ENCODE measurements around the gene MCF2L2. TPM values are rescaled to one million over a fixed set of nuclear protein-coding genes. Genes with fewer than 3 reads are reported as not detected.
"Not testable (repeated sequence)": the region's sequence is repeated elsewhere in the genome, so short reads cannot be mapped to it uniquely, and the experiment has no call there.

The MCF2L2 gene
- total RNA-seq, 1 experiment from 2014 or later, result 3.4 TPM

DNA sequence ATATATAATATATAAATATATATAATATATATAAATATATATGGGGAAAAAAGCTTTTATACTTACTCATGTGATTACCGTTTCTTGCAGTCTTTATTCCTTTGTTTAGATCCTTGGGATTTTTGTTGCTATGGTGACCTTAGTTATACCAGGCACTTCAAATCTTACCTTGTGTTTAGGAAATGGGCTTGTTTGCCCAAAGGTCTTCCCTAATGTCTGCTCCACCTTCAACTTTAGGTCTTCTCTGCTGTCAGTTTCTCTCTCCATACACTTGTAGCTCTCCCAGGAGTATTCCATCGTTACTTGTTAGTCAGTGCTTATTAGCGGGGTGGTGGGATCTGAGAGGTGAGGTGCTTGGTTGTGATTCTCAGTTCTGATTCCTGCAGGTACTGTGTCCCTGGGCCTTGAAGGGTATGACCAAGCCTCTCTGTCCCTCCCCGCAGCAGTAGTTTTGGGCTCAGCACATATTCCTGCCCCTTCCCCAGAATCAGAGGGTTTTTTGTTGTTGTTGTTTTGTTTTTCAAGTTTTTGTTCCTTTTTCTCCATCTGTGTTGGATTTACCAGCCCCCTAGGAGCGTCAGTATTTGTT is 256.3 kb downstream of the MCF2L2 start:
- Mint-ChIP-seq H3K4me1 (ENCODE audit: insufficient read depth, unreplicated experiment) (no peaks in the 10 kb centered on the region), H3K9me3 (ENCODE audit: unreplicated experiment) (no peaks in the 10 kb centered on the region), H3K4me3 (ENCODE audit: unreplicated experiment) (no peak overlapping the region), H3K36me3 (ENCODE audit: insufficient read depth, unreplicated experiment) (no peaks in the 10 kb centered on the region), H3K27ac (ENCODE audit: low read depth, unreplicated experiment) (no peak overlapping the region), H3K27me3 (ENCODE audit: insufficient read depth, unreplicated experiment) (peaks cover 23% of the 10 kb centered on the region)
- no peak for DNase-seq (ENCODE audit: unreplicated experiment)
- CTCF ChIA-PET, result interaction anchor here (1.2 kb wide), 1 partner anchor 12 kb away, joined by 3 read pairs; no protein-coding TSS in a partner anchor
- TF ChIP-seq, protein P1, sequence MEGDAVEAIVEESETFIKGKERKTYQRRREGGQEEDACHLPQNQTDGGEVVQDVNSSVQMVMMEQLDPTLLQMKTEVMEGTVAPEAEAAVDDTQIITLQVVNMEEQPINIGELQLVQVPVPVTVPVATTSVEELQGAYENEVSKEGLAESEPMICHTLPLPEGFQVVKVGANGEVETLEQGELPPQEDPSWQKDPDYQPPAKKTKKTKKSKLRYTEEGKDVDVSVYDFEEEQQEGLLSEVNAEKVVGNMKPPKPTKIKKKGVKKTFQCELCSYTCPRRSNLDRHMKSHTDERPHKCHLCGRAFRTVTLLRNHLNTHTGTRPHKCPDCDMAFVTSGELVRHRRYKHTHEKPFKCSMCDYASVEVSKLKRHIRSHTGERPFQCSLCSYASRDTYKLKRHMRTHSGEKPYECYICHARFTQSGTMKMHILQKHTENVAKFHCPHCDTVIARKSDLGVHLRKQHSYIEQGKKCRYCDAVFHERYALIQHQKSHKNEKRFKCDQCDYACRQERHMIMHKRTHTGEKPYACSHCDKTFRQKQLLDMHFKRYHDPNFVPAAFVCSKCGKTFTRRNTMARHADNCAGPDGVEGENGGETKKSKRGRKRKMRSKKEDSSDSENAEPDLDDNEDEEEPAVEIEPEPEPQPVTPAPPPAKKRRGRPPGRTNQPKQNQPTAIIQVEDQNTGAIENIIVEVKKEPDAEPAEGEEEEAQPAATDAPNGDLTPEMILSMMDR (IDR thresholded peaks at IDR 0.05; ENCODE audit: unreplicated experiment), result no peak
- intact Hi-C loops (cut with micrococcal nuclease), result no loop called here
- POLR2A ChIA-PET, result interaction anchor here (0.9 kb wide), 1 partner anchor 10 kb away, joined by 5 read pairs; the partner anchor contains the start of gene LAMP3
- BruUV-seq (replicated peaks), result no TSS peak

DNA sequence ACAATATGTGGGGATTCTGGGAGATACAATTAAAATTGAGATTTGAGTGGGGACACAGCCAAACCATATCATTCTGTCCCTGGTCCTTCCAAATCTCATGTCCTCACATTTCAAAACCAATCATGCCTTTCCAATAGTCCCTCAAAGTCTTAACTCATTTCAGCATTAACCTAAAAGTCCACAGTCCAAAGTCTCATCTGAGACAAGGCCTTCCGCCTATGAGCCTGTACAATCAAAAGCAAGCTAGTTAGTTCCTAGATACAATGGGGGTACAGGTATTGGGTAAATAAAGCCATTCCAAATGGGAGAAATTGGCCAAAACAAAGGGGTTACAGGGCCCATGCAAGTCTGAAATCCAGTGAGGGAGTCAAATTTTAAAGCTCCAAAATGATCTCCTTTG is 260.4 kb downstream of the MCF2L2 start:
- H3K27me3 Mint-ChIP-seq (ENCODE audit: insufficient read depth, unreplicated experiment); H3K9me3 Mint-ChIP-seq (ENCODE audit: unreplicated experiment); BruUV-seq (replicated peaks); H3K4me1 Mint-ChIP-seq (ENCODE audit: insufficient read depth, unreplicated experiment); DNase-seq (ENCODE audit: unreplicated experiment); intact Hi-C loops (cut with micrococcal nuclease); H3K4me3 Mint-ChIP-seq (ENCODE audit: unreplicated experiment); H3K27ac Mint-ChIP-seq (ENCODE audit: low read depth, unreplicated experiment); H3K36me3 Mint-ChIP-seq (ENCODE audit: insufficient read depth, unreplicated experiment): not testable (repeated sequence)
- POLR2A ChIA-PET, result interaction anchor here (0.6 kb wide), 1 partner anchor 542 kb away, joined by 3 read pairs; no protein-coding TSS in a partner anchor
- CTCF ChIA-PET, result interaction anchor here (0.6 kb wide), 1 partner anchor 33 kb away, joined by 3 read pairs; no protein-coding TSS in a partner anchor

DNA sequence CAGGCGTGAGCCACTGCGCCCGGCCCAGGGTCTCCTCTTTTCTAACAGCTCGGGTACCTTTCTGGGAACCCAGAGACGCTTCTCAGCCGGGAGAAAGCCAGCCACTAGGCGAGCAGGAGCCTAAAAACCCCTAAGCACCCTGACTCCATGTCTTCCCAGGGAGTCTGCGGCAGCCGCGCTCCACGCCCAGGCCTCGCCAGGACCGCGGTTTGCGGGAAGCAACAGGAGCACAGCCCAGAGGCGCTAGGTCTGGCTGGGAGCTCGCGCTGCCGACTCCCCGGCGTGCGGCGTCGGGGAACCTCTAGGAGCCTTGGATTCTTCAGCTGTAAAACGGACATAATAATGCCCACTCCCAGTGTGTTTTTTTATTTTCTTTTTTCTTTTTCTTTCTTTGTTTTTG is 264.9 kb downstream of the MCF2L2 start:
- intact Hi-C loops (cut with micrococcal nuclease), result no loop called here

DNA sequence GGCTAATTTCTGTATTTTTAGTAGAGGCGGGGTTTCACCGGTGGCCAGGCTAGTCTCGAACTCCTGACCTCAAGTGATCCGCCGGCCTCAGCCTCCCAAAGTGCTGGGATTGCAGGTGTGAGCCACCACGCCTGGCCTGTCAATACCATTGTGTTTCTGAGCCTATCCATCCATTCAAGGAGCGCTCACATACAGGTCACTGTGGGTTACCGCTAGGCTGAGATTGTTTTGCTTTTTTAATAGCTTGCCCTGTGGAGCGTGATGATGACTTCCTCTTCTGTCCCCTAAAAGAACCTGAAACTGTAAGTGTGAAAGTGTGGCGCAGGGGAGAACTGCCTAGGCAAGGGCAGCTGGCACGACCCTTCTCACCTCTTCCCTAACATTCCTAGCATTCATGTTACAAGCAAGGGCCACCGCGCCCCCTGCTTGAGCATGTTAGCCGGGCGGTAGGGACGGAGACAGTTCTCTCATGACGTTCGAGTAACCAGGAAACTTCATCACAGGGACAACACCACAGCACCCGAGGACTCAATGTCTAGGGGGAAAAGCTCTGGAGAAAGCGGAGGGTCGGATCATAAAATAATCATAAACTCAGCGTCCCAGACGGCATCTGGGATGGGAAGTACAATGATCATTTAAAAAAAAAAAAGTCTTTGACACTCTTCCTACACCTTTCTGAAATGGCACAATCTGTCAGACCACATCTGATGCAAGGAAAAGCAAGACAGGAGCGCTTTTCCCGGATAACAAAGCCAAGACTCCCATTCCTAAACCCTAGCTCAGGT is 266.7 kb downstream of the MCF2L2 start:
- Mint-ChIP-seq H3K4me1 (ENCODE audit: insufficient read depth, unreplicated experiment) (no peaks in the 10 kb centered on the region), H3K4me3 (ENCODE audit: unreplicated experiment) (peak overlapping the region; percentile 74), H3K27me3 (ENCODE audit: insufficient read depth, unreplicated experiment) (no peaks in the 10 kb centered on the region), H3K27ac (ENCODE audit: low read depth, unreplicated experiment) (no peak overlapping the region), H3K9me3 (ENCODE audit: unreplicated experiment) (no peaks in the 10 kb centered on the region), H3K36me3 (ENCODE audit: insufficient read depth, unreplicated experiment) (no peaks in the 10 kb centered on the region)
- no peak for DNase-seq (ENCODE audit: unreplicated experiment)
- TF ChIP-seq, protein P1 (IDR thresholded peaks at IDR 0.05; ENCODE audit: unreplicated experiment), result no peak
- intact Hi-C loops (cut with micrococcal nuclease), result no loop called here
- POLR2A ChIA-PET, result interaction anchor here (1.0 kb wide), 1 partner anchor 10 kb away, joined by 5 read pairs; no protein-coding TSS in a partner anchor
- TSS peak; percentile 57 for BruUV-seq (replicated peaks)
- CTCF ChIA-PET, result interaction anchor here (0.7 to 2.6 kb wide), 5 partner anchors 19 to 220 kb away, joined by 3 to 8 read pairs (median 5); no protein-coding TSS in a partner anchor

More for the DNA sequence above, 264.9 kb downstream of the MCF2L2 start:
- Mint-ChIP-seq H3K4me1 (ENCODE audit: insufficient read depth, unreplicated experiment) (no peaks in the 10 kb centered on the region), H3K9me3 (ENCODE audit: unreplicated experiment) (no peaks in the 10 kb centered on the region), H3K4me3 (ENCODE audit: unreplicated experiment) (peak overlapping the region; percentile 74), H3K36me3 (ENCODE audit: insufficient read depth, unreplicated experiment) (no peaks in the 10 kb centered on the region), H3K27me3 (ENCODE audit: insufficient read depth, unreplicated experiment) (no peaks in the 10 kb centered on the region), H3K27ac (ENCODE audit: low read depth, unreplicated experiment) (peak overlapping the region; percentile 64)
- CTCF ChIA-PET, result no interaction called here
- POLR2A ChIA-PET, result no interaction called here
- DNase-seq (ENCODE audit: unreplicated experiment), result no peak
- TF ChIP-seq, protein P1 (IDR thresholded peaks at IDR 0.05; ENCODE audit: unreplicated experiment), result no peak
- no TSS peak for BruUV-seq (replicated peaks)
